Hepatocyte (in vitro differentiated cells): Measurements from ENCODE around the gene GTPBP4. TPM values are rescaled to one million over a fixed set of nuclear protein-coding genes. Genes with fewer than 3 reads are reported as not detected.
"Not testable (repeated sequence)": the region's sequence is repeated elsewhere in the genome, so short reads cannot be mapped to it uniquely, and the experiment has no call there.

ENCODE experiments used
- DNase-seq: peaks from one replicate; pipeline ENCODE4 v3.0.0-alpha.2; 2016; ENCODE audit warnings: low spot score
- H2AFZ ChIP-seq: fragments of 200-600 bp; sonication (generic); 2 replicates; pipeline ENCODE4 v1.6.0; 2016; ENCODE audit warnings: antibody characterized with exemption, mild to moderate bottlenecking
- H3K27ac ChIP-seq: fragments of 200-600 bp; sonication (generic); 2 replicates; pipeline ENCODE4 v1.5.1; 2016; ENCODE audit warnings: mild to moderate bottlenecking
- H3K27me3 ChIP-seq: fragments of 200-600 bp; sonication (generic); 2 replicates; pipeline ENCODE4 v1.6.1; 2016
- H3K36me3 ChIP-seq: fragments of 200-600 bp; sonication (generic); replicated peaks from 2 replicates; pipeline ENCODE4 v1.5.1; 2016; ENCODE audit warnings: low read depth; ENCODE audit not compliant: insufficient read depth
- H3K4me1 ChIP-seq: fragments of 200-600 bp; sonication (generic); 2 replicates; pipeline ENCODE4 v1.5.1; 2016; ENCODE audit warnings: mild to moderate bottlenecking, moderate library complexity; ENCODE audit not compliant: insufficient read depth
- H3K4me2 ChIP-seq: fragments of 200-600 bp; sonication (generic); 2 replicates; pipeline ENCODE4 v1.6.0; 2016
- H3K4me3 ChIP-seq: fragments of 200-600 bp; sonication (generic); 2 replicates; pipeline ENCODE4 v1.5.1; 2016; ENCODE audit warnings: mild to moderate bottlenecking
- H3K79me2 ChIP-seq: fragments of 200-600 bp; sonication (generic); 2 replicates; pipeline ENCODE4 v1.6.0; 2017; ENCODE audit warnings: mild to moderate bottlenecking
- H3K9me2 ChIP-seq: fragments of 200-600 bp; sonication (generic); replicated peaks from 2 replicates; pipeline ENCODE4 v1.6.0; 2017; ENCODE audit warnings: mild to moderate bottlenecking; ENCODE audit not compliant: insufficient read depth
- H3K9me3 ChIP-seq: fragments of 200-600 bp; sonication (generic); 2 replicates; pipeline ENCODE4 v1.5.1; 2016; ENCODE audit warnings: low read depth, mild to moderate bottlenecking
- H4K20me1 ChIP-seq: fragments of 200-600 bp; sonication (generic); 2 replicates; pipeline ENCODE4 v1.6.0; 2016; ENCODE audit warnings: mild to moderate bottlenecking; ENCODE audit not compliant: insufficient read depth, poor library complexity, severe bottlenecking
- CTCF ChIP-seq: fragments of 200-600 bp; sonication (generic); IDR thresholded peaks from 2 replicates; pipeline ENCODE4 v1.5.1; 2016; ENCODE audit warnings: antibody characterized with exemption, mild to moderate bottlenecking; ENCODE audit not compliant: poor library complexity
- EZH2 ChIP-seq: fragments of 200-600 bp; sonication (generic); IDR thresholded peaks from 2 replicates; pipeline ENCODE4 v1.6.1; 2016; ENCODE audit warnings: antibody characterized with exemption, mild to moderate bottlenecking, borderline replicate concordance
- EZH2phosphoT487 ChIP-seq: fragments of 200-600 bp; sonication (generic); IDR thresholded peaks from one replicate; pipeline ENCODE4 v1.6.1; 2018; ENCODE audit warnings: antibody characterized with exemption, mild to moderate bottlenecking, low read depth, moderate library complexity; ENCODE audit not compliant: unreplicated experiment, severe bottlenecking
- WGBS: methylation state at CpG from one replicate; pipeline ENCODE4 v1.1.6; 2016; ENCODE audit warnings: low lambda C conversion rate; ENCODE audit errors: missing lambda C conversion rate; 5-methylcytosine and 5-hydroxymethylcytosine counted together
- polyA plus RNA-seq: library from polyadenylated mRNA; unstranded; fragments of >200 nt; fragmentation: Nextera tagmentation; extraction: Ambion mirVana; gene quantifications from 2 replicates; pipeline ENCODE4 v1.2.1, GENCODE V29; 2016
- total RNA-seq: library from RNA; depleted of rRNA; stranded (reverse); fragments of >200 nt; gene quantifications from 2 replicates; pipeline ENCODE4 v1.2.3, GENCODE V29; 2014

GTPBP4 gene
- total and polyA plus RNA-seq, 2 experiments from 2014 or later: 34.2 to 55.5 TPM

DNA sequence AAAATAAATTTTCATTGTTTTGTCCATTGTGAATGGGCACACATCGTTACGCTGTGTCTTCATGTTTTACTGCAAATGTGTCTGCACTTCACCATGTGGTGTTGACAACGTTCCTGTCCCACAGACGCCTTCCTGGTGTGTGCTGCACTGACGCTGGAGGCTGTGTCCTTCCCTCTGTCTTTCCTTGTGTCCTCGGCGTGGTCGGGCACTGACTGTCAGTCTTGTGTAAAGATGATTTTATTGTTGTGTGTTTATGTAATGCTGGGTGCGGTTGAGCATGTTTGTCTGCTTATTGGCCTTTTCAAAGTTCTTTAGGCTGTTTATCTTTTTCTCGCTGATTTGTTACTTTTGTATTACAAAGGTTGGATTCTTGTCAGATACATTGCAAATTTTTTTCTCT, 19.3 kb downstream of the GTPBP4 start:
- Histone ChIP-seq H3K36me3 (peaks cover 7% of the 10 kb centered on the region), H3K4me3 (no peak overlapping the region), H3K9me2 (no peaks in the 10 kb centered on the region), H3K4me2 (no peak overlapping the region), H4K20me1 (no peaks in the 10 kb centered on the region), H3K27ac (no peak overlapping the region), H3K4me1 (no peaks in the 10 kb centered on the region), H3K9me3 (peaks cover 7% of the 10 kb centered on the region), H2AFZ (no peak overlapping the region), H3K79me2 (peaks cover 10% of the 10 kb centered on the region), H3K27me3 (no peaks in the 10 kb centered on the region)
- no peak for DNase-seq
- no peak for TF ChIP-seq EZH2
- TF ChIP-seq CTCF: no peak
- TF ChIP-seq EZH2phosphoT487: no peak
- 87% methylated on average over 10 of the region's 10 CpGs for WGBS

DNA sequence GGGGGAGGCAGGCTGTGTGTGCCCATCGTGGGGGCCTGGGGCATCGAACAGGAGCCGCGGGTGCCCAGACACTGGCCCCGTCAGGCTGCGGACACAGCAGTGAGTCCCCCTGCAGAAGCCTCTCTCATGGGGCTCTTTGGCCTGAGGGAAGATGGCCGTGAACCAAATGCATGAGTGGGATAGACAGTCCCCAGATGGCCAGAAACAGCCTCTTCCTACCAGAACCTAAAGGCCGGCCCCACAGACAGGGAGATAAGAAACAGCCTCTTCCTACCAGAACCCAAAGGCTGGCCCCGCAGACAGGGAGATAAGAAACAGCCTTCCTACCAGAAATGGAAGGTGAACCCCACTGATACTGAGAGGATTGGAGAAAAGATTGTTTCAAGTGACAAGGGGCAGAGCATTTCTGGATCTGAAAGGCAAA, 20.8 kb downstream of the GTPBP4 start:
- Histone ChIP-seq H2AFZ (no peak overlapping the region), H3K9me3 (no peaks in the 10 kb centered on the region), H3K27me3 (no peaks in the 10 kb centered on the region), H3K9me2 (no peaks in the 10 kb centered on the region), H3K36me3 (peaks cover 5% of the 10 kb centered on the region), H4K20me1 (no peaks in the 10 kb centered on the region), H3K4me1 (no peaks in the 10 kb centered on the region), H3K4me2 (no peak overlapping the region), H3K4me3 (no peak overlapping the region), H3K79me2 (no peaks in the 10 kb centered on the region), H3K27ac (peak overlapping the region; percentile 23)
- whole genome bisulfite sequencing: 78% methylated on average over 9 of the region's 9 CpGs
- DNase-seq: no peak
- TF ChIP-seq EZH2 (no peak), CTCF (no peak), EZH2phosphoT487 (no peak)

- WGBS: 86% methylated on average over 7 of the region's 8 CpGs
- not testable (repeated sequence) for H3K9me2 ChIP-seq, H4K20me1 ChIP-seq, DNase-seq, H3K4me2 ChIP-seq, H2AFZ ChIP-seq, H3K79me2 ChIP-seq, H3K36me3 ChIP-seq, H3K4me1 ChIP-seq, H3K4me3 ChIP-seq, H3K27ac ChIP-seq, H3K9me3 ChIP-seq, H3K27me3 ChIP-seq
Observed at GRCh38 chr10:1009947-1010346, 21.7 kb downstream of the GTPBP4 start.

GRCh38 chr10:1010703-1011102, 22.5 kb downstream of the GTPBP4 start:
- no peaks in the 10 kb centered on the region for H4K20me1 ChIP-seq
- WGBS: 97% methylated on average over 6 of the region's 7 CpGs
- H3K9me3 ChIP-seq: no peaks in the 10 kb centered on the region
- H2AFZ ChIP-seq: no peak overlapping the region
- no peaks in the 10 kb centered on the region for H3K4me1 ChIP-seq
- H3K36me3 ChIP-seq: peaks cover 4% of the 10 kb centered on the region
- H3K4me3 ChIP-seq: no peak overlapping the region
- TF ChIP-seq EZH2 (no peak), EZH2phosphoT487 (no peak), CTCF (no peak)
- H3K4me2 ChIP-seq: no peak overlapping the region
- H3K79me2 ChIP-seq: no peaks in the 10 kb centered on the region
- no peaks in the 10 kb centered on the region for H3K9me2 ChIP-seq
- DNase-seq: no peak
- no peak overlapping the region for H3K27ac ChIP-seq
- no peaks in the 10 kb centered on the region for H3K27me3 ChIP-seq
